ENCODE results near the gene ANKRD1.

DNA sequence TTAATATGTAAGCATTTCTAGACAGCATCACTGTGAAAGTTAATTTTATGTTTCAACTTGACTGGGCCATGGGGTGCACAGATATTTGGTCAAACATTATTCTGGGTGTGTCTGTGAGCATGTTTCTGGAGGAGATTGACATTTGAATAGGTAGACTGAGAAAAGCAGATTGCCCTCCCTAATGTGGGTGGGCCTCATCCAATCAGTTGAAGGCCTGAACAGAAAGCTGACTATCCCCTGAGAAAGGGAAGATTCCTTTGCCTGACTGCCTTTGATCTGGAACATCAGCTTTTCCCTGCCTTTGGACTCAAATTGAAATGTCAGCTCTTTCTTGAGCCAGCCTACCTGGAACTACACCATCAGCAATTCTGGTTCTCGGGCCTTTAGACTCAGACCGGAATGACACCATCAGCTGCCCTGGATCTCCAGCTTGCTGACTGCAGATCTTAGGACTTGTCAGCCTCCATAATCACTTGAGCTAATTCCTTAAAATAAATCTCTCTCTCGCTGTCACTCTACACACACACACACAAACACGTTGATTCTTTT lies 54.8 kb downstream of the ANKRD1 start:
- TF ChIP-seq, protein P1, sequence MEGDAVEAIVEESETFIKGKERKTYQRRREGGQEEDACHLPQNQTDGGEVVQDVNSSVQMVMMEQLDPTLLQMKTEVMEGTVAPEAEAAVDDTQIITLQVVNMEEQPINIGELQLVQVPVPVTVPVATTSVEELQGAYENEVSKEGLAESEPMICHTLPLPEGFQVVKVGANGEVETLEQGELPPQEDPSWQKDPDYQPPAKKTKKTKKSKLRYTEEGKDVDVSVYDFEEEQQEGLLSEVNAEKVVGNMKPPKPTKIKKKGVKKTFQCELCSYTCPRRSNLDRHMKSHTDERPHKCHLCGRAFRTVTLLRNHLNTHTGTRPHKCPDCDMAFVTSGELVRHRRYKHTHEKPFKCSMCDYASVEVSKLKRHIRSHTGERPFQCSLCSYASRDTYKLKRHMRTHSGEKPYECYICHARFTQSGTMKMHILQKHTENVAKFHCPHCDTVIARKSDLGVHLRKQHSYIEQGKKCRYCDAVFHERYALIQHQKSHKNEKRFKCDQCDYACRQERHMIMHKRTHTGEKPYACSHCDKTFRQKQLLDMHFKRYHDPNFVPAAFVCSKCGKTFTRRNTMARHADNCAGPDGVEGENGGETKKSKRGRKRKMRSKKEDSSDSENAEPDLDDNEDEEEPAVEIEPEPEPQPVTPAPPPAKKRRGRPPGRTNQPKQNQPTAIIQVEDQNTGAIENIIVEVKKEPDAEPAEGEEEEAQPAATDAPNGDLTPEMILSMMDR (IDR thresholded peaks at IDR 0.05 in 2 of 3, conservative IDR thresholded peaks at IDR 0.05 in 1 of 3; ENCODE audit: borderline replicate concordance in 1 of 3, insufficient read depth in 1 of 3, low read depth in 2 of 3, low read length in 2 of 3): no peak
- TF ChIP-seq EZH2 (IDR thresholded peaks at IDR 0.05) (no peak), POLR2A (IDR thresholded peaks at IDR 0.05; ENCODE audit: borderline replicate concordance, extremely low read depth, insufficient read depth, insufficient read length) (no peak), SP1 (IDR thresholded peaks at IDR 0.05; ENCODE audit: low read depth) (no peak), TCF7L2 (IDR thresholded peaks at IDR 0.05; ENCODE audit: borderline replicate concordance, extremely low read depth, insufficient read depth, insufficient read length) (no peak), ELF1 (IDR thresholded peaks at IDR 0.05; ENCODE audit: borderline replicate concordance, low read depth) (no peak), MAX (IDR thresholded peaks at IDR 0.05) (no peak)
